ENCODE results near the gene ADGRV1.
A peak's percentile ranks its signal among the peaks of the same experiment; 100 is the strongest.

The ADGRV1 gene

GRCh38 chr5:91146905-91147600, 588.5 kb downstream of the ADGRV1 start:
- DNase-seq, result no peak

- DNase-seq, result no peak
These were observed 591.6 kb downstream of the ADGRV1 start for GRCh38 chr5:91150234-91150633.

- no peak for DNase-seq
These were observed 592.0 kb downstream of the ADGRV1 start for GRCh38 chr5:91150636-91151035.

GRCh38 chr5:91151947-91152346, 593.4 kb downstream of the ADGRV1 start:
- DNase-seq, result no peak

GRCh38 chr5:91154338-91154737, 595.7 kb downstream of the ADGRV1 start:
- DNase-seq, result no peak

- DNase-seq, result no peak
These were observed 596.7 kb downstream of the ADGRV1 start for GRCh38 chr5:91155274-91155673.

- no peak for DNase-seq
These were observed 597.6 kb downstream of the ADGRV1 start for GRCh38 chr5:91156242-91156641.

- no peak for DNase-seq
These were observed 599.4 kb downstream of the ADGRV1 start for GRCh38 chr5:91158011-91158410.

GRCh38 chr5:91159647-91160046, 601.0 kb downstream of the ADGRV1 start:
- DNase-seq, result no peak

GRCh38 chr5:91160714-91161285, 602.2 kb downstream of the ADGRV1 start:
- no peak for DNase-seq

- peak; percentile 10 for DNase-seq
These were observed 604.2 kb downstream of the ADGRV1 start for GRCh38 chr5:91162534-91163381.

GRCh38 chr5:91164424-91164823, 605.8 kb downstream of the ADGRV1 start:
- DNase-seq, result no peak

- no peak for DNase-seq
These were observed 607.6 kb downstream of the ADGRV1 start for GRCh38 chr5:91166059-91166807.

- no peak for DNase-seq
These were observed 610.3 kb downstream of the ADGRV1 start for GRCh38 chr5:91168859-91169258.

- DNase-seq, result no peak
These were observed 611.7 kb downstream of the ADGRV1 start for GRCh38 chr5:91170266-91170665.

- no peak for DNase-seq
These were observed 612.7 kb downstream of the ADGRV1 start for GRCh38 chr5:91171322-91171721.

- DNase-seq, result no peak
These were observed 615.8 kb downstream of the ADGRV1 start for GRCh38 chr5:91174396-91174795.

- DNase-seq, result no peak
These were observed 617.1 kb downstream of the ADGRV1 start for GRCh38 chr5:91175708-91176107.

GRCh38 chr5:91176288-91177016, 617.9 kb downstream of the ADGRV1 start:
- no peak for DNase-seq

- DNase-seq, result no peak
These were observed 618.5 kb downstream of the ADGRV1 start for GRCh38 chr5:91177085-91177484.

GRCh38 chr5:91177639-91178038, 619.0 kb downstream of the ADGRV1 start:
- no peak for DNase-seq

- no peak for DNase-seq
These were observed 619.9 kb downstream of the ADGRV1 start for GRCh38 chr5:91178461-91178860.

GRCh38 chr5:91179018-91179417, 620.4 kb downstream of the ADGRV1 start:
- DNase-seq, result no peak
